HepG2 (cell line): Measurements from ENCODE around the gene ALDH1A1. TPM values are rescaled to one million over a fixed set of nuclear protein-coding genes. Genes with fewer than 3 reads are reported as not detected.

Experiments used
- AHDC1 ChIP-seq: sonication (generic); formaldehyde crosslinking; IDR thresholded peaks from 2 replicates; pipeline ENCODE4 v1.5.1; 2020; ENCODE audit warnings: mild to moderate bottlenecking, missing genetic modification reagents, borderline replicate concordance
- ARID3A ChIP-seq: IDR thresholded peaks from 2 replicates; pipeline ENCODE4 v1.6.1; 2012; ENCODE audit warnings: low read depth, low read length, improper control_type of control experiment
- BRD4 ChIP-seq: sonication (generic); formaldehyde crosslinking; IDR thresholded peaks from 2 replicates; pipeline ENCODE4 v1.4.0; 2020; ENCODE audit warnings: missing genetic modification reagents
- HBP1 ChIP-seq: IDR thresholded peaks from 2 replicates; pipeline ENCODE4 v1.6.1; 2016; ENCODE audit warnings: low read depth, control low read depth
- HMGA1 ChIP-seq: sonication (generic); formaldehyde crosslinking; conservative IDR thresholded peaks from 2 replicates; pipeline ENCODE4 v1.4.0; 2020; ENCODE audit warnings: missing genetic modification reagents
- HNRNPUL1 ChIP-seq: fragments of 200-400 bp; formaldehyde crosslinking; IDR thresholded peaks from 2 replicates; pipeline ENCODE4 v1.6.1; 2017; ENCODE audit warnings: low read depth, mild to moderate bottlenecking, low read length, moderate library complexity
- IRF2 ChIP-seq: IDR thresholded peaks from 2 replicates; pipeline ENCODE4 v1.6.1; 2018; ENCODE audit warnings: missing genetic modification reagents, missing compliant biosample characterization
- NR2F6 ChIP-seq, 2 experiments: IDR thresholded peaks; 2 replicates each; pipeline ENCODE4 v1.6.1; 2016; ENCODE audit warnings: antibody characterized with exemption in 1 of 2, mild to moderate bottlenecking in 1 of 2
- POGZ ChIP-seq: sonication (generic); formaldehyde crosslinking; IDR thresholded peaks from 2 replicates; pipeline ENCODE4 v1.4.0; 2020; ENCODE audit warnings: mild to moderate bottlenecking, missing genetic modification reagents
- RARA ChIP-seq: IDR thresholded peaks from 2 replicates; pipeline ENCODE4 v1.6.1; 2016; ENCODE audit warnings: missing genetic modification reagents, missing compliant biosample characterization
- SIN3A ChIP-seq: IDR thresholded peaks from 2 replicates; pipeline ENCODE4 v1.6.1; 2011; ENCODE audit warnings: low read depth, mild to moderate bottlenecking, control low read depth, low read length, borderline replicate concordance
- STAT6 ChIP-seq: sonication (generic); formaldehyde crosslinking; IDR thresholded peaks from 2 replicates; pipeline ENCODE4 v1.4.0; 2020; ENCODE audit warnings: missing genetic modification reagents, mild to moderate bottlenecking, borderline replicate concordance
- TRAFD1 ChIP-seq: sonication (generic); formaldehyde crosslinking; IDR thresholded peaks from 2 replicates; pipeline ENCODE4 v1.5.1; 2020; ENCODE audit warnings: missing genetic modification reagents, mild to moderate bottlenecking, borderline replicate concordance
- WIZ ChIP-seq: sonication (generic); formaldehyde crosslinking; IDR thresholded peaks from 2 replicates; pipeline ENCODE4 v1.5.1; 2020; ENCODE audit warnings: mild to moderate bottlenecking, missing genetic modification reagents
- polyA plus RNA-seq, 8 experiments: library from polyadenylated mRNA; depleted of rRNA in 3 of 8; stranded (reverse) in 7 of 8; unstranded in 1 of 8; fragments of >200 nt; fragmentation: Illumina TruSeq in 4 of 8; extraction: Trizol in 4 of 8; gene quantifications; 2 replicates each; pipeline versions ENCODE4 v1.2.1 to v1.2.3, GENCODE V29; 2011 to 2016; ENCODE audit warnings: low read depth in 4 of 8, missing spikeins in 1 of 8, mixed read lengths in 1 of 8; ENCODE audit not compliant: insufficient read depth in 1 of 8
- total RNA-seq, 5 experiments: library from RNA; depleted of rRNA; stranded (reverse); fragments of >200 nt; fragmentation: Illumina TruSeq; extraction: Trizol; gene quantifications; 2 replicates each; pipeline ENCODE4 v1.2.3, GENCODE V29; 2016; ENCODE audit warnings: low read depth in 1 of 5

ALDH1A1 gene
- total and polyA plus RNA-seq, 2 of the 13 experiments (the other 11 are each of a cell fraction or from before 2014, with no cell fraction given), result 88.2 to 439 TPM

GRCh38 chr9:72858089-72858912 lies 94.6 kb downstream of the ALDH1A1 start (continued):
- TF ChIP-seq ARID3A (0 out of 2 replicates have a peak, but pooled peaks have one; percentile 11), POGZ (peak; percentile 95), SIN3A (0 out of 2 replicates have a peak, but pooled peaks have one; percentile 22), HNRNPUL1 (no peak), NR2F6 (IDR thresholded peaks at IDR 0.05) (peak; percentile 49; the same call in 1 of the 2 replicates), NR2F6 (CRISPR knock-in tag; IDR thresholded peaks at IDR 0.05) (peak; percentile 61; the same call in 1 of the 2 replicates), BRD4 (CRISPR knock-in tag) (peak; percentile 89), WIZ (CRISPR knock-in tag) (peak; percentile 92), IRF2 (CRISPR knock-in tag) (peak; percentile 61; the same call in 1 of the 2 replicates), TRAFD1 (CRISPR knock-in tag) (no peak), HMGA1 (no peak), AHDC1 (CRISPR knock-in tag) (peak; percentile 97), RARA (CRISPR knock-in tag) (peak; percentile 76), STAT6 (peak; percentile 57; the same call in 1 of the 2 replicates), HBP1 (CRISPR knock-in tag) (peak; percentile 76; the same call in 1 of the 2 replicates)
